Urothelium cell line (cell line): ENCODE measurements around the gene PHLDB2.

Experiments used
- DNase-seq: peaks from one replicate; pipeline ENCODE4 v3.0.0; 2011; ENCODE audit warnings: low spot score, mixed read lengths
- FAIRE-seq: peaks from 2 replicates; lab custom pipeline; 2011; peaks lifted over from hg19 to GRCh38; lab: Jason Lieb, UNC

PHLDB2 gene

GRCh38 chr3:111984636-111985298 lies 125.7 kb downstream of the PHLDB2 start:
- FAIRE-seq (no peak), DNase-seq (no peak)

- DNase-seq (no peak), FAIRE-seq (no peak)
Observed at GRCh38 chr3:111986800-111987199, 127.7 kb downstream of the PHLDB2 start.

GRCh38 chr3:111989061-111989678 lies 130.1 kb downstream of the PHLDB2 start:
- DNase-seq (peak; percentile 47), FAIRE-seq (peak; percentile 69)

GRCh38 chr3:111993038-111993437 lies 134.0 kb downstream of the PHLDB2 start:
- DNase-seq (no peak), FAIRE-seq (no peak)

GRCh38 chr3:111998636-111999483 lies 139.8 kb downstream of the PHLDB2 start, which contains the start of gene TAGLN3:
Gene TAGLN3, plus strand, starts transcription at chr3:111998922. Its CDS starts 501 bp downstream, at chr3:111999423.
- FAIRE-seq (no peak), DNase-seq (no peak)

GRCh38 chr3:111999484-112000324 lies 140.6 kb downstream of the PHLDB2 start:
- DNase-seq = no peak

GRCh38 chr3:112000367-112000771 lies 141.3 kb downstream of the PHLDB2 start:
- no peak for FAIRE-seq

More at GRCh38 chr3:111999484-112000324, 140.6 kb downstream of the PHLDB2 start:
- FAIRE-seq = no peak

GRCh38 chr3:112000966-112001365 lies 141.9 kb downstream of the PHLDB2 start:
- no peak for DNase-seq
- FAIRE-seq = no peak

More at GRCh38 chr3:112000367-112000771, 141.3 kb downstream of the PHLDB2 start:
- no peak for DNase-seq

- DNase-seq (no peak), FAIRE-seq (no peak)
Observed at GRCh38 chr3:112001526-112001925, 142.5 kb downstream of the PHLDB2 start.

GRCh38 chr3:112002096-112002971 lies 143.3 kb downstream of the PHLDB2 start:
- peak; percentile 94 for FAIRE-seq
- DNase-seq = peak; percentile 85

- peak; percentile 46 for FAIRE-seq
- DNase-seq = no peak
Observed at GRCh38 chr3:112003321-112004080, 144.4 kb downstream of the PHLDB2 start.

- DNase-seq (no peak), FAIRE-seq (no peak)
Observed at GRCh38 chr3:112004187-112004586, 145.1 kb downstream of the PHLDB2 start.

GRCh38 chr3:112004669-112005068 lies 145.6 kb downstream of the PHLDB2 start:
- DNase-seq = no peak
- no peak for FAIRE-seq

- peak; percentile 58 for FAIRE-seq
Observed at GRCh38 chr3:112005091-112005672, 146.1 kb downstream of the PHLDB2 start.

GRCh38 chr3:112007633-112008032 lies 148.6 kb downstream of the PHLDB2 start:
- DNase-seq = no peak
- no peak for FAIRE-seq

More at GRCh38 chr3:112005091-112005672, 146.1 kb downstream of the PHLDB2 start:
- no peak for DNase-seq

- FAIRE-seq (no peak), DNase-seq (no peak)
Observed at GRCh38 chr3:112009670-112010069, 150.6 kb downstream of the PHLDB2 start.

GRCh38 chr3:112010636-112011035 lies 151.6 kb downstream of the PHLDB2 start:
- FAIRE-seq = no peak
- DNase-seq = no peak

GRCh38 chr3:112011376-112011940 lies 152.4 kb downstream of the PHLDB2 start:
- no peak for DNase-seq
- no peak for FAIRE-seq
